Fibroblast of the aortic adventitia (primary cell): ENCODE data around the gene IQCK. TPM values are rescaled to one million over a fixed set of nuclear protein-coding genes. Genes with fewer than 3 reads are reported as not detected.
A peak's percentile ranks its signal among the peaks of the same experiment; 100 is the strongest.

ENCODE experiments used
- DNase-seq: peaks from one replicate; pipeline ENCODE4 v3.0.0-alpha.2; 2010; ENCODE audit warnings: low read depth
- H3K4me3 ChIP-seq: 2 replicates; pipeline ENCODE4 v1.5.1; 2011; ENCODE audit warnings: low read depth, mild to moderate bottlenecking, control low read depth, low read length, moderate library complexity
- total RNA-seq: library from RNA; depleted of rRNA; stranded (reverse); fragments of >200 nt; gene quantifications from 2 replicates; pipeline ENCODE4 v1.2.3, GENCODE V29; 2012; ENCODE audit warnings: low replicate concordance
- TF ChIP-seq, protein P1 (sequence below): IDR thresholded peaks from 2 replicates; pipeline ENCODE4 v1.5.1; 2011; ENCODE audit warnings: mild to moderate bottlenecking, low read length, control low read depth, inconsistent platforms; ENCODE audit not compliant: insufficient read depth

The IQCK gene
- total RNA-seq, 1 donor = 22.3 TPM

GRCh38 chr16:19878757-19879156 lies 160.7 kb downstream of the IQCK start:
- TF ChIP-seq, protein P1, sequence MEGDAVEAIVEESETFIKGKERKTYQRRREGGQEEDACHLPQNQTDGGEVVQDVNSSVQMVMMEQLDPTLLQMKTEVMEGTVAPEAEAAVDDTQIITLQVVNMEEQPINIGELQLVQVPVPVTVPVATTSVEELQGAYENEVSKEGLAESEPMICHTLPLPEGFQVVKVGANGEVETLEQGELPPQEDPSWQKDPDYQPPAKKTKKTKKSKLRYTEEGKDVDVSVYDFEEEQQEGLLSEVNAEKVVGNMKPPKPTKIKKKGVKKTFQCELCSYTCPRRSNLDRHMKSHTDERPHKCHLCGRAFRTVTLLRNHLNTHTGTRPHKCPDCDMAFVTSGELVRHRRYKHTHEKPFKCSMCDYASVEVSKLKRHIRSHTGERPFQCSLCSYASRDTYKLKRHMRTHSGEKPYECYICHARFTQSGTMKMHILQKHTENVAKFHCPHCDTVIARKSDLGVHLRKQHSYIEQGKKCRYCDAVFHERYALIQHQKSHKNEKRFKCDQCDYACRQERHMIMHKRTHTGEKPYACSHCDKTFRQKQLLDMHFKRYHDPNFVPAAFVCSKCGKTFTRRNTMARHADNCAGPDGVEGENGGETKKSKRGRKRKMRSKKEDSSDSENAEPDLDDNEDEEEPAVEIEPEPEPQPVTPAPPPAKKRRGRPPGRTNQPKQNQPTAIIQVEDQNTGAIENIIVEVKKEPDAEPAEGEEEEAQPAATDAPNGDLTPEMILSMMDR = no peak
- DNase-seq = no peak
- H3K4me3 ChIP-seq = no peak overlapping the region

- DNase-seq = peak; percentile 23
- TF ChIP-seq, protein P1 = no peak
- no peak overlapping the region for H3K4me3 ChIP-seq
These were observed 161.2 kb downstream of the IQCK start for GRCh38 chr16:19879241-19879792.

- TF ChIP-seq, protein P1 = no peak
- H3K4me3 ChIP-seq = no peak overlapping the region
- no peak for DNase-seq
These were observed 163.0 kb downstream of the IQCK start for GRCh38 chr16:19881028-19881427.

DNA sequence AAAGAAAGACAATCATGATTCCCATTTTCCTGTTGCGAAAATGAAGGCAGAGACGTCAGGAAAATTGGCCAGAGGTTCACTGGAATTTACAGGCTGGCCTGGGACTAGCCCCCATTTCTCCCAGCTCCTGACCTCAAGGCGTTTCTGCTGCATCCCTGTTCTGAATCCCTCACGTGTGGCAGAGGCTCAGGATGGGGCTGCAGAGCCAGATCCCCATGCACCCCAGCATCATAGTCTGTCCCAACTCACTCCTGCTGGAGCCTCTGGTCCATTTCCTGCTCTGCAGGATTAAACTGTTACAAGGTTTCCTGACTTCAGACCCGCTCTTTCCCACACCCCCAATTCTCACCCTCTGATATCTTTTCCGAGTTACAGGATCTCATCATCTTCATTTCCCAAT lies 163.7 kb downstream of the IQCK start:
- peak overlapping the region; percentile 13 for H3K4me3 ChIP-seq
- DNase-seq = no peak
- TF ChIP-seq, protein P1 = no peak

DNA sequence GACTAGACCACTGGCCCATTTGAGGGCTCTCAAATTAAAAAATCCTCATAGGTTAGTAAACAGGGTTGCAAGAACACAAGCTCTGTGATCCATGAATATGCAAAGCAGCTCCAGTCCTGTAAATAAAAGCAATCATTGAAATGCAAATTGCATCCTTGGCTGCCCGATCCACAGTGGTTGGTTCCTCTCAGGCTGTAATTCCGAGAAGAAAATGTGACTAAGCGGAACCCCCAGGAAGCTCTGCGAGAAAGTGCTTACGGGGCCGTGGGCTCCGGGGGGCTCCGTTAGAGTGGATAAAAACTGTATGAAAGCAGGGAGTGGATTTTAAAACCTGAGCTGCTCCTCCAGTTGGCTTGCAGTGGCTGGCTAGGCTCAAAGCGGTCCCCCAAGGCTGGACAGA lies 164.1 kb downstream of the IQCK start:
- TF ChIP-seq, protein P1 = no peak
- H3K4me3 ChIP-seq = peak overlapping the region; percentile 85
- DNase-seq = no peak

DNA sequence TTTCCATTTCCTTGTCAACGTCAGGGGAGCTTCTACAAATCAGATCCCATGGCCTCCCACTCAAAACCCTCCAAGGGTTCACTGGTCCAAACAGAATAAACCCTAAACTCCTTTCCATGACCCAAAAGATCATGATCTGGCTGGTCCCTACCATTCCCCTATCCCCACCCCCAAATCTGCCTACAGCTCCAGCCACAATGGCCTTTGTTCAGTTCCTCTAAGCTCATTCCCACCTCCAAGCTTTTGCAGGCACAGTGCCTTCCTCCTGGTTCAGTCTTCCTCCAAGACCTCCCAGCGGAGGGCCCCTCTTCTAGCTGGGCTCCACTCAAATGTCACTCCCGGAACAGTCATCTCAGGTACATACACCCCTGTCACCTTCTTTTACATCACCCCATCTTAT lies 164.6 kb downstream of the IQCK start:
- TF ChIP-seq, protein P1 = no peak
- H3K4me3 ChIP-seq = peak overlapping the region; percentile 85
- DNase-seq = no peak
